Common myeloid progenitor, CD34-positive (primary cell): Measurements from ENCODE around the gene DCTN2.
"Not testable (repeated sequence)": the region's sequence is repeated elsewhere in the genome, so short reads cannot be mapped to it uniquely, and the experiment has no call there.

Source experiments
- CTCF ChIA-PET: fragments of 350-600 bp; sonication (Branson Sonifier 250); formaldehyde crosslinking; loops from one replicate; lab custom pipeline; 2021; ENCODE audit warnings: antibody characterized with exemption; lab: Charles Lee
- POLR2A ChIA-PET: fragments of 350-600 bp; sonication (Branson Sonifier 250); formaldehyde crosslinking; loops from one replicate; lab custom pipeline; 2021; ENCODE audit warnings: antibody characterized with exemption; lab: Charles Lee
- DNase-seq, 3 donors: peaks; one replicate each; pipeline versions ENCODE4 v3.0.0 to v3.0.0-alpha.2; 2013
- H3K27ac ChIP-seq, 2 experiments: 1 replicate in 1 of 2; 2 replicates in 1 of 2; pipeline ENCODE4 v1.7.0; 2013; ENCODE audit warnings: inconsistent platforms in 2 of 2, low read length in 2 of 2, mild to moderate bottlenecking in 2 of 2, low read depth in 1 of 2, moderate library complexity in 1 of 2; ENCODE audit not compliant: severe bottlenecking in 2 of 2, insufficient read depth in 1 of 2, poor library complexity in 1 of 2
- H3K27me3 ChIP-seq, 5 experiments: replicated peaks in 2 of 5; 1 replicate in 3 of 5; 2 replicates in 2 of 5; pipeline versions ENCODE4 v1.6.1 to v1.7.0; 2013; ENCODE audit warnings: low read length in 4 of 5, mild to moderate bottlenecking in 2 of 5, moderate library complexity in 2 of 5, inconsistent platforms in 1 of 5; ENCODE audit not compliant: insufficient read depth in 5 of 5, control insufficient read depth in 4 of 5
- H3K36me3 ChIP-seq, 4 experiments: 1 replicate in 2 of 4; 2 replicates in 2 of 4; pipeline versions ENCODE4 v1.6.1 to v1.7.0; 2013; ENCODE audit warnings: low read length in 3 of 4, control low read depth in 1 of 4, mild to moderate bottlenecking in 1 of 4; ENCODE audit not compliant: control insufficient read depth in 4 of 4, insufficient read depth in 4 of 4
- H3K4me1 ChIP-seq, 4 experiments: 1 replicate in 3 of 4; 2 replicates in 1 of 4; pipeline versions ENCODE4 v1.6.1 to v1.7.1; 2013; ENCODE audit warnings: low read length in 3 of 4, mild to moderate bottlenecking in 3 of 4, control low read depth in 1 of 4, inconsistent platforms in 1 of 4, moderate library complexity in 1 of 4; ENCODE audit not compliant: control insufficient read depth in 4 of 4, insufficient read depth in 4 of 4; ENCODE audit errors: control extremely low read depth in 1 of 4
- H3K4me3 ChIP-seq, 7 experiments: 1 replicate in 4 of 7; 2 replicates in 3 of 7; pipeline versions ENCODE4 v1.5.1 to v1.7.0; 2013; ENCODE audit warnings: mild to moderate bottlenecking in 7 of 7, low read length in 6 of 7, moderate library complexity in 6 of 7, inconsistent platforms in 2 of 7, low read depth in 2 of 7, control low read depth in 1 of 7; ENCODE audit not compliant: insufficient read depth in 4 of 7, control insufficient read depth in 1 of 7; ENCODE audit errors: extremely low read depth in 1 of 7
- H3K9me3 ChIP-seq, 5 experiments: 1 replicate in 4 of 5; 2 replicates in 1 of 5; pipeline versions ENCODE4 v1.6.1 to v1.7.1; 2013; ENCODE audit warnings: low read length in 4 of 5, mild to moderate bottlenecking in 2 of 5, inconsistent platforms in 1 of 5, low read depth in 1 of 5, moderate library complexity in 1 of 5; ENCODE audit not compliant: control insufficient read depth in 4 of 5, insufficient read depth in 2 of 5; ENCODE audit errors: control extremely low read depth in 1 of 5
- WGBS: methylation state at CpG from one replicate; pipeline ENCODE4 v1.1.5; 2013; ENCODE audit not compliant: insufficient coverage; 5-methylcytosine and 5-hydroxymethylcytosine counted together

Gene DCTN2

GRCh38 chr12:57514246-57514645 is 32.7 kb downstream of the DCTN2 start:
- ChIA-PET CTCF (interaction anchor here (0.6 to 5.3 kb wide), 7 partner anchors 8 to 38 kb away, joined by 3 to 22 read pairs (median 4); partner anchors contain the start of gene DCTN2), POLR2A (interaction anchor here (0.5 to 2.8 kb wide), 4 partner anchors 11 to 263 kb away, joined by 3 to 19 read pairs (median 8); partner anchors contain the start of genes ARHGAP9 and STAC3)
- 97% methylated on average over 8 of the region's 9 CpGs for WGBS
- H3K36me3 ChIP-seq = peaks cover 28 to 80% (median 62%) of the 10 kb centered on the region in 4 experiments
- H3K4me1 ChIP-seq = peaks cover 0 to 14% (median 11%) of the 10 kb centered on the region in 4 experiments
- not testable (repeated sequence) for H3K27ac ChIP-seq, H3K4me3 ChIP-seq, H3K9me3 ChIP-seq, H3K27me3 ChIP-seq, DNase-seq

DNA sequence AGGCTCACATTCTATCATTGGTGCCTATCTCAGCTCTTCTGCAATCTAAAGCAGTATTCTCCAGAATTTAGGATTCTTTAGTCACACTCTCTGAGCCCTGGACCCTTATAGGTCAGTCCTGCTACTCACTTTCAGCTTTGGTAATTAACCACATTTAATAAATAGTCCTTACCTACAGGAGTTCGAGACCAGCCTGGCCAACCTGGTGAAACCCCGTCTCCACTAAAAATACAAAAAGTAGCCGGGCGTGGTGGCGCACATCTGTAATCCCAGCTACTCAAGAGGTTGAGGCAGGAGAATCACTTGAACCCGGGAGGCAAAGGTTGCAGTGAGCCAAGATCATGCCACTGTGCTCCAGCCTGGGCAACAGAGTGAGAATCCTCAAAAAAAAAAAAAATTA is 33.3 kb downstream of the DCTN2 start:
- CTCF ChIA-PET, H3K9me3 ChIP-seq, DNase-seq, POLR2A ChIA-PET, H3K4me1 ChIP-seq, H3K27ac ChIP-seq, H3K4me3 ChIP-seq, H3K27me3 ChIP-seq: not testable (repeated sequence)
- WGBS = 97% methylated on average over 6 of the region's 6 CpGs
- H3K36me3 ChIP-seq = peaks cover 28 to 79% (median 63%) of the 10 kb centered on the region in 4 experiments

DNA sequence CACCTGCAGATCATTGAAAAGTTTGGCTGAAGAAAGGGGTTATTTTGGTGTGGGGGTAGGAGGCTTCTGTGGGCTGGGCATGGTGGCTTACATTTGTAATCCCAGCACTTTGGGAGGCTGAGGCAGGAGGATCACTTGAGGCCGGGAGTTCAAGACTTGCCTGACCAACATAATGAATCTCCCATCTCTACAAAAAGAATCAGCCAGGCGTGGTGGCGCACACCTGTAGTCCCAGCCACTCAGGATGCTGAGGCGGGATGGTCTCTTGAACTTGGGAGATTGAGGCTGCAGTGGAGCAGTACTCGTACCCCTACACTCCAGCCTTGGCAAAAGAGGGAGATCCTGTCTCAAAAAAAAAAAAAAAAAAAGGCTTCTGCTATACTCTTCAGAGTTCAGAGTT is 33.7 kb downstream of the DCTN2 start:
- Histone ChIP-seq H3K9me3 (no peaks in the 10 kb centered on the region), H3K36me3 (peaks cover 28 to 79% (median 61%) of the 10 kb centered on the region in 4 experiments), H3K4me3 (no peak overlapping the region), H3K27me3 (no peaks in the 10 kb centered on the region), H3K4me1 (peaks cover 0 to 4% (median 2%) of the 10 kb centered on the region in 4 experiments), H3K27ac (no peak overlapping the region)
- POLR2A ChIA-PET = no interaction called here
- 100% methylated on average over 2 of the region's 5 CpGs for WGBS
- CTCF ChIA-PET = interaction anchor here (1.1 kb wide), 1 partner anchor 16 kb away, joined by 4 read pairs; no protein-coding TSS in a partner anchor
- DNase-seq = no peak

DNA sequence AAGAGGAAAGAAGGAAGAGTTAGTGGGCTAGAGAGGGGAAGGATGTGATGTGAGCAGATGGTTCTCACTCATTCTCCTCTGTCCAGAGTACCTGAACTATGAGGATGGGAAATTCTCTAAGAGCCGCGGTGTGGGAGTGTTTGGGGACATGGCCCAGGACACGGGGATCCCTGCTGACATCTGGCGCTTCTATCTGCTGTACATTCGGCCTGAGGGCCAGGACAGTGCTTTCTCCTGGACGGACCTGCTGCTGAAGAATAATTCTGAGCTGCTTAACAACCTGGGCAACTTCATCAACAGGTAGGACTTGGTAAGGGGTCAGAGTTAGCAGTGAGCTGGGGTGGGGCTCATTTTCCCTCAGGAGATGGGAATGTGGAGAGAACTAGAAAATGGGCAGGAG is 34.3 kb downstream of the DCTN2 start:
- peak overlapping the region in 1 of 2 experiments; percentile 0 for H3K27ac ChIP-seq
- no peaks in the 10 kb centered on the region for H3K9me3 ChIP-seq
- ChIA-PET POLR2A (no interaction called here), CTCF (interaction anchor here (1.1 kb wide), 1 partner anchor 16 kb away, joined by 4 read pairs; no protein-coding TSS in a partner anchor)
- no peak for DNase-seq
- H3K4me3 ChIP-seq = no peak overlapping the region
- 97% methylated on average over 6 of the region's 6 CpGs for WGBS
- H3K36me3 ChIP-seq = peaks cover 28 to 75% (median 58%) of the 10 kb centered on the region in 4 experiments
- no peaks in the 10 kb centered on the region for H3K27me3 ChIP-seq
- H3K4me1 ChIP-seq = peaks cover 0 to 3% (median 0%) of the 10 kb centered on the region in 4 experiments

GRCh38 chr12:57511588-57512325 is 35.2 kb downstream of the DCTN2 start:
- ChIA-PET CTCF (interaction anchor here (1.0 kb wide), 1 partner anchor 72 kb away, joined by 3 read pairs; no protein-coding TSS in a partner anchor), POLR2A (no interaction called here)
- peaks cover 24 to 66% (median 49%) of the 10 kb centered on the region in 4 experiments for H3K36me3 ChIP-seq
- H3K4me3 ChIP-seq = no peak overlapping the region
- DNase-seq = no peak
- no peaks in the 10 kb centered on the region for H3K4me1 ChIP-seq
- WGBS = 100% methylated on average over 6 of the region's 7 CpGs
- H3K27ac ChIP-seq = peak overlapping the region in 1 of 2 experiments; percentile 27
- no peaks in the 10 kb centered on the region for H3K9me3 ChIP-seq
- no peaks in the 10 kb centered on the region for H3K27me3 ChIP-seq

DNA sequence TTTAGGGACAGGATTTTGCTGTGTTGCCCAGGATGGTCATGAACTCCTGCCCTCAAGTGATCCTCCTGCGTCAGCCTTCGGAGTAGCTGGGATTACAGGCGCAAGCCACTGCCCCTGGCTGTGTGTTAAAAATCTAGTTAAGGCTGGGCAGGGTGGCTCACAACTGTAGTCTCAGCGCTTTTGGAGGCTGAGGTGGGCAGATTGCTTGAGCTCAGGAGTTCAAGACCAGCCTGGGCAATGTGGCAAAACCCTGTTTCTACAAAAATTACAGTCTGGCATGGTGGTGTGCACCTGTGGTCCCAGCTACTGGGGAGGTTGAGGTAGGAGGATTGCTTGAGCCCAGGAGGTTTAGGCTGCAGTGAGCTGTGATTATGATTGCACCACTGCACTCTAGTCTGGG is 35.8 kb downstream of the DCTN2 start:
- no peak overlapping the region for H3K27ac ChIP-seq

DNA sequence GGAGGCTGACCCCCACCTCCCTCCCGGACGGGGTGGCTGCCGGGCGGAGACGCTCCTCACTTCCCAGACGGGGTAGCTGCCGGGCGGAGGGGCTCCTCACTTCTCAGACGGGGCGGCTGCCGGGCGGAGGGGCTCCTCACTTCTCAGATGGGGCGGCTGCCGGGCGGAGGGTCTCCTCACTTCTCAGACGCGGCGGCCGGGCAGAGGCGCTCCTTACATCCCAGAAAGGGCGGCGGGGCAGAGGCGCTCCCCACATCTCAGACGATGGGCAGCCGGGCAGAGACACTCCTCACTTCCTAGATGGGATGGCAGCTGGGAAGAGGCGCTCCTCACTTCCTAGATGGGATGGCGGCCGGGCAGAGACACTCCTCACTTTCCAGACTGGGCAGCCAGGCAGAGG is 39.2 kb downstream of the DCTN2 start:
- H3K4me3 ChIP-seq, H3K27ac ChIP-seq, DNase-seq, CTCF ChIA-PET, POLR2A ChIA-PET, H3K27me3 ChIP-seq, H3K4me1 ChIP-seq, H3K9me3 ChIP-seq: not testable (repeated sequence)
- H3K36me3 ChIP-seq = peaks cover 17 to 66% (median 44%) of the 10 kb centered on the region in 4 experiments
- 99% methylated on average over 10 of the region's 28 CpGs for WGBS

More for the DNA sequence above, 35.8 kb downstream of the DCTN2 start:
- Histone ChIP-seq H3K9me3 (no peaks in the 10 kb centered on the region), H3K4me1 (no peaks in the 10 kb centered on the region), H3K36me3 (peaks cover 24 to 65% (median 46%) of the 10 kb centered on the region in 4 experiments), H3K27me3 (no peaks in the 10 kb centered on the region), H3K4me3 (no peak overlapping the region)
- POLR2A ChIA-PET = no interaction called here
- DNase-seq = no peak
- WGBS = 97% methylated on average over 4 of the region's 4 CpGs
- CTCF ChIA-PET = interaction anchor here (1.0 kb wide), 1 partner anchor 72 kb away, joined by 3 read pairs; no protein-coding TSS in a partner anchor
